Cardiac septum (tissue), 1 donor: ENCODE results near the gene KIAA0825. TPM values are rescaled to one million over a fixed set of nuclear protein-coding genes. Genes with fewer than 3 reads are reported as not detected.
"Not testable (repeated sequence)": the region's sequence is repeated elsewhere in the genome, so short reads cannot be mapped to it uniquely, and the experiment has no call there.

Source experiments
- DNase-seq: peaks from one replicate; pipeline ENCODE4 v3.0.0-alpha.2; 2020; ENCODE audit warnings: low spot score
- intact Hi-C: fragments of 100-400 bp; cut with DNase I; formaldehyde crosslinking; loops from one replicate; pipeline ENCODE4 v1.14.0; 2022
- total RNA-seq: library from RNA; stranded (reverse); fragmentation: NEBNext Ultra II Directional; extraction: Animal tissue kit (Norgen Biotek cat#: 25700); gene quantifications from one replicate; pipeline ENCODE4 v1.2.1, GENCODE V29; 2021
- donor health status: DM: no; HTN: no; CAD: no.

Gene KIAA0825
- total RNA-seq, 1 donor from 2014 or later = 2.2 TPM

DNA sequence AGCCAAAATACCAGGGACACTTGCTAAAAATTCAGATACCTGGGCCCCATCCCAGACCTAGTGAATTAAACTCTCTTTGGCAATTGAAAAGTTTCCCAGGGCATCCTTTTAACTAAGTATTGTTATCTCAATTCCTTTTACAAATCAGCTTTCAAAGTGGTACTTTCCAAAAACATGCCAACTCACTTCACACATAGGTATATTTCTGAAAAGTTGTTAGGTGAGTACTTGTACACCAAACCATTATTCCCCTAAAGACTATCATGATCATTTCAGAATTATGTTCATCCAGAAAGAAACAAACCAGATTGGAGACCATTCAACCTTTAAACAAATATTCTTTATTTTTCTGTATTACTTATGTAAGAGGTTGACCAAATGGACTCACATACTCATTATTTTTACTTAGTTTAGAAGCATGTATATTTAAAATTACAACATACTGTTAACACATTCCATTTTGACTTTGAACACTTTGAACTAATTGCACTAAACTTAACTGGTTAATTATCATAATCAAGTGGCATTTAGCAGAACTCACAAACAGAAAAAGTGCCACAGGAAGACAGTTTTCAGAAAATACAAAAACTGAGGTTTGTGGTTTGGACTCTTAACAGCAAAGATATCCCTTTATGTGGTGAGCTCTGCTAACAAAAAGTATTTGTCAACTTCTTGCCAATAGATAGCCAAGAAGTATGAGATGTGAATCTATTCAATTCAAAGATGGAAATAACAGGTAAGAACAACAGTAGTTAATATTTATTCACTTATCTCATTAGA, 40.7 kb downstream of the KIAA0825 start:
- intact Hi-C loops = no loop called here
- DNase-seq = no peak

DNA sequence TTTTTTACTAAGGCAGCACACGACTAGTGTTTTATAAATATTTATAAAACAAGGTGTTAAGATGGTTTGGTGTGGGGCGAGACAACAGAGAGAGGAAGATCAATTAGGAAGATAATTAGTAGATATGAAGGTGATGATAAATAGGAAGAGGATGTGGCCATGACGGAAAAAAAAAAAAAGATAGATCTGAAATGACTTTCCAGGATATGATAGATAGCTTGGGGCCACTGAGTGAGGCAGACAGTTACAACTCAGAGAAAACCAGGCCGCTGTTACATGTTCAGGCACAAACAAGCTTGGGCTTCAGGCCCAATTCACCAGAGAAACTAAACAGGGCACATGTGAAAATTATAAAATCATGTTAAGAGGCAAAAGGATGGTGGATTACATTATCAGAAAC, 43.2 kb downstream of the KIAA0825 start:
- DNase-seq = no peak
- intact Hi-C loops = no loop called here

- DNase-seq, intact Hi-C loops: not testable (repeated sequence)
Measured at GRCh38 chr5:94573349-94573748, 45.1 kb downstream of the KIAA0825 start.

DNA sequence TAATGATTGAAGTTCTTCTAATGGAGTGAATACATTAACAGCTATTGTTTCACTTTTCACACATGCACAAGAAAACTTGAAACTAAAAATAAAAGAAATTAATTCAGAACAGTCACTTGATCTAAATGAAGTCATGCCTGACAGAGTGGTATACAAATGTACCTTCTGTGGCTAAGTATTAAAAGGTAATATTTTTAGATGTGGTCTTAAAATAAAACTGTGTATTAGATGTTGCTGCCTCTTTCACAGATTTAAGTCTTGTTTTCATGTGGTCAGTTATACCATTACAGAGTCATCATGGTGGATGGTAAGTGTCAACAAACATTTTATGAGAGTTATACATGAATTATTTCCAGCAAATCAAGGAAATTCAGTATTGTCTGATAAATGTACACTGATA, 47.0 kb downstream of the KIAA0825 start:
- intact Hi-C loops = no loop called here
- DNase-seq = no peak

DNA sequence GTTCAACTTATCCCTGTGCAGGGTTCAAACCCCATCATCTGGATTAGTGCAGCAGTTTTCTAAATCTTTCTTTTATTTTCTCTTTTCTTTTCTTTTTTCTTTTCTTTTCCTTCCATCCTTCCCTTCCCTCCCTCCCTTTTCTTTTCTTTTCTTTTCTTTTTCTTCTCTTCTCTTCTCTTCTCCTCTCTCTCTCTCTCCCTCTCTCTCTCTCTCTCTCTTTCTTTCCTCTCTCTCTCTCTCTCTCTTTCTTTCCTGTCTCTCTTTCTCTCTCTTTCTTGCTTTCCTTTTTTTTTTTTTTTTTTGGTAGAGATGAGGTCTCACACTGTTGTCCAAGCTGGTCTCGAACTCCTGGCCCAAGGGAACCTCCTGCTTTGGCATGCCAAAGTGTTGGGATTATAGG, 53.6 kb downstream of the KIAA0825 start:
- intact Hi-C loops = no loop called here
- DNase-seq = no peak

- intact Hi-C loops = no loop called here
- no peak for DNase-seq
Measured at GRCh38 chr5:94562327-94562971, 56.0 kb downstream of the KIAA0825 start.

DNA sequence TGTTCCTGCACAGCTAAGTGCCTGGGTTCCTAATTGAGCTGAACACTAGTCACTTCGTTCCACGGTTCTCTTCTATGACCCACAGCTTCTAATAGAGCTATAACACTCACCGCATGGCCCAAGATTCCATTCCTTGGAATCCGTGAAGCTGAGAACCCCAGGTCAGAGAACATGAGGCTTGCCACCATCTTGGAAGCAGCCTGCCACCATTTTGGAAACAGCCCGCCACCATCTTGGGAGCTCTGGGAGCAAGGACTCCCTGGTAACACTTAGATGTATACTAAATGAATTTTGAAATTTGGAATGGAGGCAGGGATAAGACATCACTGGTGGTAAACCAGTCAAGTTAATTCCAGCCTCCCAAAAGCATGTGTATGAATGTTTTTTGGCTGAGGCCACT, 60.4 kb downstream of the KIAA0825 start:
- no peak for DNase-seq
- intact Hi-C loops = no loop called here

DNA sequence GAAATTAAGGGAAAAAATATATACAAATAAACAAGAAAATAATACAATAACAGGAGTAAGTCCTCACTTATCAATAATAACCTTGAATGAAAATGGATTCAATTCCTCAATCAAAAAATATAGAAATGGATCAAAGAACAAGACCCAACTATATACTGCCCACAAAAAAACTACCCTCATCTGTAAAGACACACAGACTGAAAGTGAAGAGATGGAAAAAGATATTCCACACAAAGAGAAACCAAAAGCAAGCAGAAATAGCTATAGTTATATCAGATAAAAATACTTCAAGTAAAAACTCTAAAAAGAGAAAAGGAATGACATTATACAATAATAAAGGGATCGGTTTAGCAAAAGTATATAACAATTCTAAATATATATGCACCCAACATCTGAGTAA, 66.5 kb downstream of the KIAA0825 start:
- intact Hi-C loops = no loop called here
- no peak for DNase-seq

GRCh38 chr5:94545870-94546625, 72.4 kb downstream of the KIAA0825 start:
- intact Hi-C loops = no loop called here
- DNase-seq = peak; percentile 78

DNA sequence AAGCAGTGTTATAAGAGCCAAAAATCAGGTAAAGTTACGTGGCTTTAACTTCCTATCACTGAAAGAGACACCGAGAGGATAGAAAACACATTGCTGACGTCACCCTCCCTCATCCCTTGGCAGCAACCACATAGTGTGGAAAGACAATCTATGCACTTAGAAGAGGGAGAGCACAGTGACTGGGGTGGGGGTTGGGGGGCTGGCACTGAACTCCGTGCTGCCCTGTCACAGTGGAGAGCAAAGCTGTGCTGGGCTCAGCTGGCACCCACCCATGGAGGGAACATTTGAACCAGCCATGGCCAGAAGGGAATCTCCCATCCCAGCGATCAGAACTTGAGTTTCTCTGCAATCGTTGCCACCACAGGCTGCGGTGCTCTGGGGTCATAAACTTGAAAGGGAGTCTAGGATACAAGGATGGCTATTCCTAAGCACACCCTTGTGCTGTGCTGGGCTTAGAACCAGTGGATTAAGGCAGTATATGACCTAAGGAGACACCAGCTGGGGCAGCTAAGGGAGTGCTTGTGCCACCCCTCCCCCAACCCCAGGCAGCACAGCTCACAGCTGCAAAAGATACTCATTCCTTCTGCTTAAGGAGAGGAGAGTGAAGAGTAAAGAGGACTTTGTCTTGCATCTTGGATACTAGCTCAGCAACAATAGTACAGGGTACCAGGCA, 73.4 kb downstream of the KIAA0825 start:
- intact Hi-C loops = no loop called here
- no peak for DNase-seq

DNA sequence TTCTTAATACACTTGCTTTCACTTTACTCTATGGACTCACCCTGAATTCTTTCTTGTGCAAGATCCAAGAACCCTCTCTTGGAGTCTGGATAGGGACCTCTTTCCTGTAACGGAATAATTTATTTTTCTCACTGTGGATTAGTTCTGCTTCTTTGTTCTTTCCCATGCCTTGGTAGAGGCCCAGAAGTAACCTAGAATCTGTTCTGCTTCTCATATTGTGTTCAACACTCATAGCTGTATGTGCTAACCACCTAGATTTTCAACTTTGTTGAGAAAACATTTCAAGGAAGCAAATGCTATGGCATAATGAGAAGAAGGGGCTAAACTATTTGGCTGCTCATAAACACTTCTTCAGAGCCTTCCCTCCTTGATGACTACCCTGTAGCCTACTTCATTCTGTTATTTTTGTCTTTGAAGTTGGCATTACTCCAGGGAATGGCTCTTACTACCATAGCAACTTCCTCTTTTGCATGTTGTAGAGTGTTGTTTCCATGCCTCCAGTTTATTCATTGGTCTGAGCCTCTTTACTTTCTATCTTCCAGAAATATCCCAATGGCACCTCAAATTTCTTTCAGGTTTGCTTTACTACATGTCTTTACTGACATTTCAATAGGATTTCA, 74.3 kb downstream of the KIAA0825 start:
- intact Hi-C loops = no loop called here
- no peak for DNase-seq

- intact Hi-C loops = no loop called here
- no peak for DNase-seq
Measured at GRCh38 chr5:94540856-94541494, 77.4 kb downstream of the KIAA0825 start.

DNA sequence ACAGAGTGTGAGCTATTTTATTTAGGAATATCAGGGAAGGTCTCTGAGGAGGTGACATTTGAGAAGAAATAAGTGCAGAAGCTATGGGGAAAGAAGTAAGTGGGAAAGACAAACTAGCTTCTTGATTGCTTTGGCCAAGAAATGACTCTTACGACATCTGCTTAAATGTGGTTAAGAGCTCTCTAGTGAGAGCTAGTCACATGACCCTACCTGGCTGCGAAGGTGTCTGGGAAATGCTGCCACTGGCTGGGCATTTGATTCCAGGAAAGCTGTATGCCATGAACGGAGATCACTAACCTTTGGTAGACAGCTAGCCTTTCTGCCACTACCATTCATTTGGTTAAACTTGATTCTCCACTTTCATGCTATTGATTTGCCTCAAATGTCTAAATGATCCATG, 80.1 kb downstream of the KIAA0825 start:
- no peak for DNase-seq
- intact Hi-C loops = no loop called here

GRCh38 chr5:94526706-94527105, 91.7 kb downstream of the KIAA0825 start:
- DNase-seq = no peak
- intact Hi-C loops = loop anchor here (10.0 kb wide), 1 partner anchor 168 kb away; no protein-coding TSS in a partner anchor

DNA sequence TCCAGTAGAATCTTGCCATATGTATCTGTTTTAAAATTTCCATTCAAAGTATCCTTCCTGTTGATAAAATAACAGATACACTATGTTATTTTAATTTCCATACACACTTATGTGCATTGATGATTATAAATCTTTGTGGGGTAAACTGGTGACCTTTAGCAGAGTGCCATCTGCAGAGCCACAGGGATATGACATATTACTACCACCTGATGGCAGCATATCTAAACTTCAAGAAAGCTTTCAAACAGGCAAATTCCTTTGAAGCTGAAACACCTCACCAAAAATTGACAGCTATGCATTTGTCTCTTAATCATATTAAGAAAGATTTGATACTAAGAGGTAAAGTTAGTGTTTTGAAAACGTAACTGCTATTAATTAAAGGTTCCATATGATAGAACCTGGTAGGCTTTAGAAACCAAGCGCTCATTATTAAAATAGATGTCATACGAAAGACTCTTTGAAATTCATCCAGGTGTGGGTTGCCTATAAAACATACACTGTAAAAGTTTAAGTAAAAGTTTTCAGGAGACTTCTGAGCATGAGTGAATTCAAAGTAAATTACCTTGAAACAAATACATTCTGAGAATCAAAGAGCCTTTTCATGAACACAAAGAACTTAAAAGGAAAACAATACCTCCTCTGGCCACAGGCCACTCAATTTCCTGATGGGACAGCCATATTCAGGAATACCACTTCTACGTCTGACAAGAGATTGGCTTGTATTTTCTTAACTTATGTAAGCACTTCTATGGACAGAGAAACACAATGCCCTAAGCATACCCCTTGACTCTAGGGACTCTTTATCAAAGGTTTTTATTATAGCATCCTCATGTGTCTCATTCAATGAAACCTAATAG, 93.3 kb downstream of the KIAA0825 start:
- intact Hi-C loops = loop anchor here (10.0 kb wide), 1 partner anchor 170 kb away; no protein-coding TSS in a partner anchor
- DNase-seq = no peak

DNA sequence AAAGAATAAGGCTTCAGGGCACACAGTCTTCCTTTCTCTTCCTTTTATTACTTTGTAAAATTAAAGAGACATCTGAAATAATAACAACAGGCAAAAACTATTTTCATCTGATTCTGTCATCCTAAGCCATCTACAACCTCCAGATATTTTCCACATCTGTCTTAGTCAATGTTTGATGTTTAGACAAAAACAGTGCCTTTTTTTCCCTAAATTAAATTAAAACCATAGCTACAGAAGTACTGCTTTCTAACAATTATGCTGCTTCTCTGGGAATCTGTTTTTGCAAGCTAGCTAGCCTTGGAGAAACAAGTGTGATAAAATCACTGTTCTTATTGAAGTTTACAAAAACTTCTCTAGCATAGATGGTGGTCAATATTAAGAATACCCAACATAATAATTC, 95.4 kb downstream of the KIAA0825 start:
- no peak for DNase-seq
- intact Hi-C loops = loop anchor here (10.0 kb wide), 1 partner anchor 172 kb away; no protein-coding TSS in a partner anchor

DNA sequence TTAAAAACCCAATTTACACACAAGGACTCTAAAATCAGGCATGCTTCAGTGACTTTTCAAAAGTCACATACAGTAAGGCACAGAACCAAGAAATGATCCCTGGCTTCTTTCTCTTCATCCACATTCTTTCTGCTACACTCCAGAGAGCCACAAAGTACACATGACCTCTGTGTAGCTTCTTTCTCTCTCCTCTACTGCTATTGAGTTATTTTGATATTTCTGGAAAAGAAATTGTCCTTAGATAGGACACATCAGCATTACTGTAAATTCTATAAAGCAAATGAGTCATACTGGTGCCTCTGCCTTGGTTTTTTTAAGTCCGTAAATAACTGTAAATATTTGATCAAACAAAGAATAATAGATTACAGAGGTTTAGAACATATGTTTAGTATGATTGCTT, 96.3 kb downstream of the KIAA0825 start:
- DNase-seq = no peak
- intact Hi-C loops = loop anchor here (10.0 kb wide), 1 partner anchor 173 kb away; no protein-coding TSS in a partner anchor
